ENCODE measurements around the gene MPC2.

MPC2 gene

DNA sequence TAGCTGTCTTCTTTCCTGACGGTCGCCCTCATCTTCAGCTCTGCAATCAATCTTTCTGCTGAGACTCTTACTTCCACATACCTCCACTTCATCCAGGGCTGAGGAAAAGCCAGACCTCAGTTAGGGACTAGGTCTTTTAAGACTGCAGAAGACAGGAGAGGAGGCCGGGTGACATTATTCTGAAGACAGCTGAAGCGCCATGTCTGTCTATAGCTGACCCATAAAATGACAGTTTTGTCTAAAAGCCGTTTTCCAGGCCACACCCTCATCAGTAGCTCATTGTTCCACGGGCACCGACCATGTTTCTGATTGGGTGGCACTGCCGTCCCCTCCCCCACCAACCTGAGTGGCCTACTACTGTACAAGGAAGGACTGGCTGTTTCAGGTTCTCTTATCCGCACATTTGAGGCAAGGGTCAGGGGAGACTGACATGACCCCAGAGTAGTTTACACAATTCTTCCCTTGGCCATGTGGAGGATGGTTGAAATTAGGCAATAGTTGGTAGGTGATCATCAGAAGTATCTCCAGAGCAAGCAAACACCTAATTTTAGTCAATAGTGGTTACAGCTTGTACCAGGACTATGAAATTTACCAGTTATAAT is 22.9 kb downstream of the MPC2 start, which contains the start of gene ADCY10:
Gene ADCY10 (minus strand): TSS at position 240 of the 602 bp plus-strand sequence. CDS start 8,994 bp downstream, outside the sequence.
- CTCF ChIA-PET: no interaction called here
- POLR2A ChIA-PET: interaction anchor here (1.5 kb wide), 1 partner anchor 22 kb away, joined by 7 read pairs; the partner anchor contains the start of genes DCAF6 and MPC2
- DNase-seq (ENCODE audit: extremely low spot score): no peak
- TF ChIP-seq FOXA1 (IDR thresholded peaks at IDR 0.05): no peak
- TF ChIP-seq BHLHE40 (IDR thresholded peaks at IDR 0.05; ENCODE audit: borderline replicate concordance): no peak
- no peak for TF ChIP-seq FOXK2 (IDR thresholded peaks at IDR 0.05)
- no peak for TF ChIP-seq L3MBTL2 (conservative IDR thresholded peaks at IDR 0.05)
- TF ChIP-seq LEF1 (IDR thresholded peaks at IDR 0.05; ENCODE audit: borderline replicate concordance): no peak

DNA sequence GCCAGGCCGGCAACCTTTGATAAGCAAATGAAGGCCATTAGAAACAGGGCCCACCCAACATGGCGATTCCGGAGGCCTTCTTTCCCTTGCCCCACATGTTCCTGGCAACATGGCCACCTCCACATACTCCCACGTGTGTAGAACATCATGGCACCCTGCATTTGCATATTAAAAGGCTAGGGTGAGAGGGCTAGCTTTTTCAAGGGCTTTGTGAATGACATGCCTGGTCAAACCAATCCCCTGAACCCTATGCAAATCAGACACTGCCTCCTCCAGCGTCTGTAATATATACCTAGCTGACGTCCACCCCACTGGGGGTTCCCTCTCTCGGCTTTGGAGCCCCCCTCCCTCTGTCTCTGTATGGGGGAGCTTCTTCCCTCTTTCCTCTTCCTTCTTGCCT is 24.6 kb downstream of the MPC2 start:
- ChIA-PET POLR2A (no interaction called here), CTCF (no interaction called here)
- no peak for DNase-seq (ENCODE audit: extremely low spot score)
- TF ChIP-seq, protein P1, sequence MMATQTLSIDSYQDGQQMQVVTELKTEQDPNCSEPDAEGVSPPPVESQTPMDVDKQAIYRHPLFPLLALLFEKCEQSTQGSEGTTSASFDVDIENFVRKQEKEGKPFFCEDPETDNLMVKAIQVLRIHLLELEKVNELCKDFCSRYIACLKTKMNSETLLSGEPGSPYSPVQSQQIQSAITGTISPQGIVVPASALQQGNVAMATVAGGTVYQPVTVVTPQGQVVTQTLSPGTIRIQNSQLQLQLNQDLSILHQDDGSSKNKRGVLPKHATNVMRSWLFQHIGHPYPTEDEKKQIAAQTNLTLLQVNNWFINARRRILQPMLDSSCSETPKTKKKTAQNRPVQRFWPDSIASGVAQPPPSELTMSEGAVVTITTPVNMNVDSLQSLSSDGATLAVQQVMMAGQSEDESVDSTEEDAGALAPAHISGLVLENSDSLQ (IDR thresholded peaks at IDR 0.05): no peak
- TF ChIP-seq FOXA1 (IDR thresholded peaks at IDR 0.05) (no peak), ELF4 (IDR thresholded peaks at IDR 0.05) (no peak), CTBP1 (IDR thresholded peaks at IDR 0.05; ENCODE audit: borderline replicate concordance) (no peak), SP1 (IDR thresholded peaks at IDR 0.05) (no peak)

DNA sequence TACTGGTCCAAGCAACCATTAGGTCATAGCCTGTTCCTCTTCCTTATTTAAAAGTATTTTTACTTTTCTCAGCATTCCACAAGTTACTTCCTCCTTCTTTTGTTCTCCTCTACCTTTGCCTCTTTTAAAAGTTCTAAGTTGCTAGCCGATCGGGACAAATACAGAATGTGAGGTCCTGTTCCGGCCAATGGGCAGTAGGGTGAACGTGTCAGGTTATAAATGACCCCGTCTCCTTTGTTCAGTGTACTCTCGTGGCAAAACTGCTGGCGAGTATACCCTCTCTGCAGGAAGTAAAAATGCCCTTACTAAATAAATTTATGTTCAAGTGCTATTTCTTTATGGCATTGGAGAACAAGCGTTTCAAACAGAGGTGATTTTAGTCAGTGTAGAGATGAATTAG is 25.5 kb downstream of the MPC2 start:
- no peak for TF ChIP-seq TARDBP (IDR thresholded peaks at IDR 0.05)
- no peak for TF ChIP-seq ELF4 (IDR thresholded peaks at IDR 0.05)
- TF ChIP-seq SP1 (IDR thresholded peaks at IDR 0.05): no peak
- no peak for TF ChIP-seq FOXA1 (IDR thresholded peaks at IDR 0.05)
- TF ChIP-seq, protein P1 (IDR thresholded peaks at IDR 0.05): no peak
- no peak for TF ChIP-seq FOXM1 (IDR thresholded peaks at IDR 0.05; ENCODE audit: borderline replicate concordance)
- no peak for TF ChIP-seq NFRKB (IDR thresholded peaks at IDR 0.05)
- no peak for TF ChIP-seq SUZ12 (IDR thresholded peaks at IDR 0.05)
- no peak for TF ChIP-seq BHLHE40 (IDR thresholded peaks at IDR 0.05; ENCODE audit: borderline replicate concordance)
- TF ChIP-seq LEF1 (IDR thresholded peaks at IDR 0.05; ENCODE audit: borderline replicate concordance): no peak
- TF ChIP-seq CTBP1 (IDR thresholded peaks at IDR 0.05; ENCODE audit: borderline replicate concordance): no peak
- no peak for TF ChIP-seq ZNF384 (IDR thresholded peaks at IDR 0.05)
- TF ChIP-seq L3MBTL2 (conservative IDR thresholded peaks at IDR 0.05): no peak
- TF ChIP-seq FOXK2 (IDR thresholded peaks at IDR 0.05): no peak
- no peak for TF ChIP-seq ARNT (IDR thresholded peaks at IDR 0.05)
- no peak for TF ChIP-seq HDGF (IDR thresholded peaks at IDR 0.05; ENCODE audit: borderline replicate concordance)
- ChIA-PET CTCF (no interaction called here), POLR2A (no interaction called here)
- no peak for DNase-seq (ENCODE audit: extremely low spot score)

DNA sequence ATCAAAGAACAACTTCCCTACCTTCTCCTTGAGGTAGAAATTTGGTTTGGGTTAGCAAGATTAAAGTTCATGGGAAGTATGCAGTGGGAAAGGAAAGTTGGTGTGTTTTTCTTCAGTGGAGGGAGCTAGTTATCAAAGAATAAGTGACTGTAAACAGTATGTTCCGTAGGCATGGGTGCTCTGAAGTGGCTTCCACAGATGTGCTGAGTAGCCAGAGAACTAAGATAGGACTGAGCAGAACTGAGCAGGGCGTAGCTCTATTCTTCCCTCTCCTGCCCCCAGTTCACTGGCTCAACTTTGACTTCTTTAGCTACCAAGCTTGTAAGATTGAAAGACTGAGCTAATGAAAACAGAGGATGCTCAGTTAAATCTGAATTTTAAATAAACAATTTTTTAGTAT is 26.3 kb downstream of the MPC2 start:
- ChIA-PET CTCF (interaction anchor here (0.9 kb wide), 1 partner anchor 172 kb away, joined by 3 read pairs; no protein-coding TSS in a partner anchor), POLR2A (no interaction called here)
- no peak for TF ChIP-seq FOXM1 (IDR thresholded peaks at IDR 0.05; ENCODE audit: borderline replicate concordance)
- no peak for TF ChIP-seq SUZ12 (IDR thresholded peaks at IDR 0.05)
- TF ChIP-seq FOXK2 (IDR thresholded peaks at IDR 0.05): no peak
- DNase-seq (ENCODE audit: extremely low spot score): no peak

DNA sequence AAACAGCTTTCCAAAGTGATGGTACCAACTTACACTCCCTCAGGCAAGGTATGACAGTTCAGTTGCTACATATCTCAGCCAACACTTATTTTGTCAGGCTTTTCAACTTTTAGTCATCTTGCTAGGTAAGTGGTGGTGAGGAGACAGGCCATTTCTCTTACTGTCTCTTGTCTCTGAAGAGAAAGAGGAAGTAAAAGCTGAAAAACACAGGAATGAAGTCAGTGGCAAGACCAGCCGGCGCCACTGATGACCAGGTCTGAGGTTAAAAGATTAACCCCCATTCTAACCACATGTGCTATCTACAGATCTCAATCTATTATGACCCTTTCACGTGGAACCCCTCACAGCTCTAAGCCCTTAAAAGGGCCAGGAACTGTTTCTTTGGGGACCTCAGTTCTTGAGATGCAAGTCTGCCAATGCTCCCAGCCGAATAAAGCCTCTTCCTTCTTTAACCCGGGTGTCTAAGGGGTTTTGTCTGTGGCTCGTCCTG is 27.1 kb downstream of the MPC2 start:
- ChIA-PET CTCF (no interaction called here), POLR2A (no interaction called here)
- no peak for DNase-seq (ENCODE audit: extremely low spot score)

DNA sequence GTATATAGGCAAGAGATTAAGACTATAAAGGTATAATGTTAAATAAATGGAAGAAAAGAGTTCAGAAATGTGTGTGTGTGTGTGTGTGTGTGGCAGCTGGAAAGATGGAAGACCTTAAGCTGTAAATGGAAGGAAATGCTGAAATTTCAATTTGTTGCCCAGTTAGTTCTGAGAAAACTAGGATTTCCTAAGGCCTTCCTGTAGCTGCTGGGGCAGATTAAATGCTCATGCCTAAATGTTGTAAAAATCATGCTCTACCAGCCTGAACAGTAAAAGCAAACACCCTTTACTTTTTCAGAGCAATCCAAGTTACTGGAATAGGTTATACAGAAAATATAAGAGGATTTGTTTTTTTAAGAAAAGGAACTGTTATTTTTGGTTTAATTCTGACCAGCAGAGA is 31.2 kb downstream of the MPC2 start:
- no peak for TF ChIP-seq HDGF (IDR thresholded peaks at IDR 0.05; ENCODE audit: borderline replicate concordance)
- TF ChIP-seq ZNF384 (IDR thresholded peaks at IDR 0.05): no peak
- TF ChIP-seq CTBP1 (IDR thresholded peaks at IDR 0.05; ENCODE audit: borderline replicate concordance): no peak
- TF ChIP-seq TARDBP (IDR thresholded peaks at IDR 0.05): no peak
- no peak for TF ChIP-seq BHLHE40 (IDR thresholded peaks at IDR 0.05; ENCODE audit: borderline replicate concordance)
- no peak for TF ChIP-seq ARNT (IDR thresholded peaks at IDR 0.05)
- TF ChIP-seq NFRKB (IDR thresholded peaks at IDR 0.05): no peak
- TF ChIP-seq L3MBTL2 (conservative IDR thresholded peaks at IDR 0.05): no peak
- no peak for TF ChIP-seq LEF1 (IDR thresholded peaks at IDR 0.05; ENCODE audit: borderline replicate concordance)
- POLR2A ChIA-PET: no interaction called here
- no peak for DNase-seq (ENCODE audit: extremely low spot score)
- CTCF ChIA-PET: no interaction called here

More for the DNA sequence above, 27.1 kb downstream of the MPC2 start:
- TF ChIP-seq FOXK2 (IDR thresholded peaks at IDR 0.05) (no peak), L3MBTL2 (conservative IDR thresholded peaks at IDR 0.05) (no peak), ARNT (IDR thresholded peaks at IDR 0.05) (no peak), ELF4 (IDR thresholded peaks at IDR 0.05) (no peak), SUZ12 (IDR thresholded peaks at IDR 0.05) (no peak), FOXA1 (IDR thresholded peaks at IDR 0.05) (no peak), TARDBP (IDR thresholded peaks at IDR 0.05) (no peak), NFRKB (IDR thresholded peaks at IDR 0.05) (no peak), ZNF384 (IDR thresholded peaks at IDR 0.05) (no peak)
- TF ChIP-seq, protein P1 (IDR thresholded peaks at IDR 0.05): no peak

DNA sequence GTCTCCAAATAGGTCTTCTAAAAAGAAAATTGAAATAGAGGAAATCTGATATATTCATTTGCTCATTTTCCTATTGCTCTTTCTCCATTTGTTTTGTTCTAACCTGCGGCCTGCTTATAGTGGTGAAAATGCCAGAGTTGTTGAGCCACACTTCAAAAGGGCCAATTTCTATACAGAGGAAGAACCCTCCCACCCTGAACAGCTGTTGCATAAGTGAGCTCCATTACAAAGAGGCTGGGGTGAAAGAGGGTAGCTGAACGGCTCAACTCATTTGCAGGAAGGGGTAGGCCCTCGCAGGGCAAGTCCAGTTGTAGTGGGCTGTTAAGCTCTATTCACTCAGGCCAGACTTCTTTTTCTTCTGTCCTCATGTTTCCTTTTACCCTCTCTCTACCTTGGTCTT is 31.7 kb downstream of the MPC2 start:
- POLR2A ChIA-PET: interaction anchor here (1.3 kb wide), 1 partner anchor 31 kb away, joined by 8 read pairs; the partner anchor contains the start of gene DCAF6
- DNase-seq (ENCODE audit: extremely low spot score): no peak
- CTCF ChIA-PET: no interaction called here
- TF ChIP-seq FOXK2 (IDR thresholded peaks at IDR 0.05) (no peak), ARNT (IDR thresholded peaks at IDR 0.05) (no peak), TARDBP (IDR thresholded peaks at IDR 0.05) (no peak), NFRKB (IDR thresholded peaks at IDR 0.05) (no peak), SUZ12 (IDR thresholded peaks at IDR 0.05) (no peak), FOXA1 (IDR thresholded peaks at IDR 0.05) (no peak), L3MBTL2 (conservative IDR thresholded peaks at IDR 0.05) (no peak), ZNF384 (IDR thresholded peaks at IDR 0.05) (no peak)
- TF ChIP-seq, protein P1 (IDR thresholded peaks at IDR 0.05): no peak
